Heart right ventricle (tissue), 16 donors: Measurements from ENCODE around the gene SDHAF1. TPM values are rescaled to one million over a fixed set of nuclear protein-coding genes. Genes with fewer than 3 reads are reported as not detected.

Experiments
- ATAC-seq, 8 donors: fragments of 200-7000 bp; cut with Tn5 transposase; one replicate each; pipeline ENCODE4 v1.9.1; 2020; ENCODE audit warnings: mild to moderate bottlenecking in 8 of 8, moderate library complexity in 8 of 8, moderate number of reproducible peaks in 1 of 8
- DNase-seq, 2 donors: peaks; one replicate each; pipeline ENCODE4 v3.0.0-alpha.2; 2020
- H3K27ac ChIP-seq, 10 donors: fragments of 200-600 bp; sonication (generic) in 2 of 10; one replicate each; pipeline versions ENCODE4 v1.5.0 to v1.8.0; 2020 to 2022; ENCODE audit warnings: mild to moderate bottlenecking in 3 of 10
- H3K27me3 ChIP-seq, 7 donors: fragments of 200-600 bp; one replicate each; pipeline ENCODE4 v1.8.0; 2021 to 2022; ENCODE audit warnings: mild to moderate bottlenecking in 2 of 7
- H3K36me3 ChIP-seq, 9 donors: fragments of 200-600 bp; sonication (generic) in 1 of 9; one replicate each; pipeline versions ENCODE4 v1.5.0 to v1.8.0; 2020 to 2022; ENCODE audit warnings: mild to moderate bottlenecking in 2 of 9
- H3K4me1 ChIP-seq, 9 donors: fragments of 200-600 bp; sonication (generic) in 1 of 9; one replicate each; pipeline versions ENCODE4 v1.5.0 to v1.8.0; 2020 to 2022; ENCODE audit warnings: mild to moderate bottlenecking in 4 of 9
- H3K4me3 ChIP-seq, 10 donors: fragments of 200-600 bp; sonication (generic) in 2 of 10; one replicate each; pipeline versions ENCODE4 v1.5.0 to v1.8.0; 2020 to 2022; ENCODE audit warnings: mild to moderate bottlenecking in 7 of 10, moderate library complexity in 2 of 10
- H3K9me3 ChIP-seq, 11 donors: fragments of 200-600 bp in 10 of 11; sonication (generic) in 2 of 11; one replicate each; pipeline versions ENCODE4 v1.5.0 to v1.8.0; 2013 to 2022; ENCODE audit warnings: mild to moderate bottlenecking in 2 of 11, control low read depth in 1 of 11, moderate library complexity in 1 of 11
- CTCF ChIP-seq, 9 donors: fragments of 200-600 bp; sonication (generic) in 2 of 9; IDR thresholded peaks; one replicate each; pipeline versions ENCODE4 v1.5.0 to v1.8.0; 2021 to 2022; ENCODE audit warnings: antibody characterized with exemption in 9 of 9, mild to moderate bottlenecking in 5 of 9, moderate library complexity in 1 of 9
- WGBS, 2 donors: extraction: QIAGEN DNeasy Blood & Tissue Kit; methylation state at CpG; one replicate each; pipeline ENCODE4 v1.1.7; 2013; ENCODE audit warnings: inconsistent platforms in 1 of 2; 5-methylcytosine and 5-hydroxymethylcytosine counted together
- intact Hi-C, 10 donors: fragments of 100-400 bp; cut with DNase I; formaldehyde crosslinking; loops; one replicate each; pipeline versions ENCODE4 v1.11.1 to v1.14.2; 2022
- polyA plus RNA-seq, 2 donors: library from polyadenylated mRNA; stranded (reverse); fragments of 200-250 nt; gene quantifications; one replicate each; pipeline ENCODE4 v1.2.3, GENCODE V29; 2013
- total RNA-seq, 10 donors: library from RNA; stranded (reverse); fragmentation: NEBNext Ultra II Directional in 3 of 10; extraction: Animal tissue kit (Norgen Biotek cat#: 25700) in 3 of 10; gene quantifications; one replicate each; pipeline versions ENCODE4 v1.2.1 to v1.2.4, GENCODE V29; 2021 to 2023
- donor health status: Arrhythmogenic right ventricular cardiomyopathy.
- donor health status: ischemic (EF 13 %, LVEDD 7.1; RV severe dilation, severe dysfunction).
- donor health status: healthy with polysubstance abuse.
- donor health status: DM: no; HTN: yes; CAD: no.
- donor health status: DM: no; HTN: no; CAD: no.
- donor health status: ischemic (EF 25% LVEDD 6.9; RV normal size, moderate dysfunction).
- donor health status: ischemic (EF 25% LVEDD 5.7; RV mildly dilated, moderate dysfunction).
- donor health status: healthy.
- donor health status: DM: yes; HTN: yes; CAD: no.
- donor health status: Ischemic cardiomyopathy.
- donor health status: ischemic (EF 35%, LVEDD 5.7; RV mildly dilated, moderate dysfunction).
- donor health status: nonischemic (EF 11% LVEDD 7.7; RV severe dilation, severe dysfunction).
- donor health status: DM: yes; HTN: yes; CAD: no.
- donor health status: PGD.
- donor health status: ischemic (EF 29% LVEDD 5.4; RV normal size, mild dysfunction).
- donor health status: nonischemic (EF 23%, LVEDD 6.1; RV moderate dilation, normal function).

Gene SDHAF1
- total and polyA plus RNA-seq, 12 donors, result 7.3 to 26.6 (median 10.2) TPM

GRCh38 chr19:36043952-36044351, 49.0 kb downstream of the SDHAF1 start:
- H3K36me3 ChIP-seq, result peaks cover 0 to 10% (median 0%) of the 10 kb centered on the region in 9 donors
- no peaks in the 10 kb centered on the region for H3K27me3 ChIP-seq
- peaks cover 0 to 11% (median 0%) of the 10 kb centered on the region in 9 donors for H3K4me1 ChIP-seq
- no peak overlapping the region for H3K4me3 ChIP-seq
- ATAC-seq (no peak), DNase-seq (no peak)
- 94 to 97% methylated on average over 2 of the region's 2 CpGs for WGBS, 2 donors
- H3K27ac ChIP-seq, result no peak overlapping the region
- intact Hi-C loops, result no loop called here
- peaks cover 0 to 3% (median 0%) of the 10 kb centered on the region in 11 donors for H3K9me3 ChIP-seq
- TF ChIP-seq CTCF (IDR thresholded peaks at IDR 0.05), result no peak

Other genes starting within 250 kb of the SDHAF1 start
- 10 to 100 TPM; 17.4 to 35.1 (median 20.3) TPM for gene U2AF1L4, start 249.8 kb upstream of the SDHAF1 start, total RNA-seq
- 10 to 100 TPM; 11.5 to 57.7 TPM for gene U2AF1L4, start 249.8 kb upstream of the SDHAF1 start, polyA plus RNA-seq
- gene PSENEN, start 249.5 kb upstream of the SDHAF1 start, total RNA-seq, result 10 to 100 TPM; 34.8 to 70.7 (median 44.9) TPM
- 100 to 1,000 TPM in 1 of 2 donors, 10 to 100 TPM in 1; 69.3 to 149 TPM for gene PSENEN, start 249.5 kb upstream of the SDHAF1 start, polyA plus RNA-seq
- gene LIN37, start 246.6 kb upstream of the SDHAF1 start, total RNA-seq, result 1 to 10 TPM; 4.0 to 9.3 (median 4.8) TPM
- 10 to 100 TPM; 25.2 to 29.4 TPM for gene LIN37, start 246.6 kb upstream of the SDHAF1 start, polyA plus RNA-seq
- 1,000 to 10,000 TPM in 5 of 10 donors, 100 to 1,000 TPM in 5; 448 to 1,269 (median 1,031) TPM for gene HSPB6, start 238.2 kb upstream of the SDHAF1 start, total RNA-seq
- 100 to 1,000 TPM; 387 to 822 TPM for gene HSPB6, start 238.2 kb upstream of the SDHAF1 start, polyA plus RNA-seq
- 10 to 100 TPM in 5 of 10 donors, 1 to 10 TPM in 5; 7.0 to 14.7 (median 9.7) TPM for gene PROSER3, start 237.0 kb upstream of the SDHAF1 start, total RNA-seq
- gene PROSER3, start 237.0 kb upstream of the SDHAF1 start, polyA plus RNA-seq, result 1 to 10 TPM; 5.5 to 9.7 TPM
- gene ARHGAP33, start 219.6 kb upstream of the SDHAF1 start, total RNA-seq, result 1 to 10 TPM; 1.3 to 9.5 (median 5.6) TPM
- gene ARHGAP33, start 219.6 kb upstream of the SDHAF1 start, polyA plus RNA-seq, result 10 to 100 TPM in 1 of 2 donors, 1 to 10 TPM in 1; 2.2 to 10.1 TPM
- gene PRODH2, start 182.3 kb upstream of the SDHAF1 start, total RNA-seq, result not detected
- gene PRODH2, start 182.3 kb upstream of the SDHAF1 start, polyA plus RNA-seq, result not detected
- under 1 TPM in 2 of 10 donors, not detected in 8; 0.07 to 0.12 TPM for gene NPHS1, start 142.7 kb upstream of the SDHAF1 start, total RNA-seq
- not detected for gene NPHS1, start 142.7 kb upstream of the SDHAF1 start, polyA plus RNA-seq
- gene KIRREL2, start 138.3 kb upstream of the SDHAF1 start, total RNA-seq, result under 1 TPM in 2 of 10 donors, not detected in 8; 0.12 to 0.35 TPM
- not detected for gene KIRREL2, start 138.3 kb upstream of the SDHAF1 start, polyA plus RNA-seq
- 10 to 100 TPM; 13.6 to 63.5 (median 26.0) TPM for gene APLP1, start 126.6 kb upstream of the SDHAF1 start, total RNA-seq
- 10 to 100 TPM in 1 of 2 donors, 1 to 10 TPM in 1; 2.7 to 24.2 TPM for gene APLP1, start 126.6 kb upstream of the SDHAF1 start, polyA plus RNA-seq
- gene NFKBID, start 94.6 kb upstream of the SDHAF1 start, total RNA-seq, result 1 to 10 TPM in 9 of 10 donors, under 1 TPM in 1; 0.66 to 7.8 (median 3.7) TPM
- 1 to 10 TPM; 2.3 to 4.8 TPM for gene NFKBID, start 94.6 kb upstream of the SDHAF1 start, polyA plus RNA-seq
- gene HCST, start 92.7 kb upstream of the SDHAF1 start, total RNA-seq, result 10 to 100 TPM in 1 of 10 donors, 1 to 10 TPM in 9; 1.7 to 22.8 (median 4.5) TPM
- gene HCST, start 92.7 kb upstream of the SDHAF1 start, polyA plus RNA-seq, result 10 to 100 TPM; 10.6 to 17.6 TPM
- 100 to 1,000 TPM in 1 of 10 donors, 10 to 100 TPM in 6, 1 to 10 TPM in 3; 8.4 to 122 (median 18.2) TPM for gene TYROBP, start 86.9 kb upstream of the SDHAF1 start, total RNA-seq
- 10 to 100 TPM; 23.9 to 60.9 TPM for gene TYROBP, start 86.9 kb upstream of the SDHAF1 start, polyA plus RNA-seq
- gene LRFN3, start 58.8 kb upstream of the SDHAF1 start, total RNA-seq, result 1 to 10 TPM; 3.4 to 9.6 (median 5.8) TPM
- 1 to 10 TPM; 3.7 to 8.2 TPM for gene LRFN3, start 58.8 kb upstream of the SDHAF1 start, polyA plus RNA-seq
- under 1 TPM in 3 of 10 donors, not detected in 7; 0.26 to 0.62 (median 0.42) TPM for gene SYNE4, start 13.6 kb downstream of the SDHAF1 start, total RNA-seq
- gene SYNE4, start 13.6 kb downstream of the SDHAF1 start, polyA plus RNA-seq, result under 1 TPM; 0.29 to 0.37 TPM
- 10 to 100 TPM in 6 of 10 donors, 1 to 10 TPM in 4; 7.9 to 12.4 (median 10.2) TPM for gene ALKBH6, start 19.0 kb downstream of the SDHAF1 start, total RNA-seq
- 10 to 100 TPM; 16.2 to 18.9 TPM for gene ALKBH6, start 19.0 kb downstream of the SDHAF1 start, polyA plus RNA-seq
- 1 to 10 TPM; 1.2 to 7.5 (median 4.7) TPM for gene CLIP3, start 37.7 kb downstream of the SDHAF1 start, total RNA-seq
- gene CLIP3, start 37.7 kb downstream of the SDHAF1 start, polyA plus RNA-seq, result 1 to 10 TPM; 2.2 to 2.6 TPM
- 1 to 10 TPM; 2.7 to 7.7 (median 3.5) TPM for gene THAP8, start 59.1 kb downstream of the SDHAF1 start, total RNA-seq
- 1 to 10 TPM; 5.3 to 6.2 TPM for gene THAP8, start 59.1 kb downstream of the SDHAF1 start, polyA plus RNA-seq
- 10 to 100 TPM in 7 of 10 donors, 1 to 10 TPM in 3; 6.0 to 33.7 (median 12.9) TPM for gene WDR62, start 59.7 kb downstream of the SDHAF1 start, total RNA-seq
- 10 to 100 TPM in 1 of 2 donors, 1 to 10 TPM in 1; 1.6 to 22.1 TPM for gene WDR62, start 59.7 kb downstream of the SDHAF1 start, polyA plus RNA-seq
- gene OVOL3, start 116.0 kb downstream of the SDHAF1 start, total RNA-seq, result not detected
- gene OVOL3, start 116.0 kb downstream of the SDHAF1 start, polyA plus RNA-seq, result not detected
- gene POLR2I, start 119.7 kb downstream of the SDHAF1 start, total RNA-seq, result 100 to 1,000 TPM in 6 of 10 donors, 10 to 100 TPM in 4; 83.7 to 139 (median 105) TPM
- 100 to 1,000 TPM; 153 TPM for gene POLR2I, start 119.7 kb downstream of the SDHAF1 start, polyA plus RNA-seq
- gene TBCB, start 120.3 kb downstream of the SDHAF1 start, total RNA-seq, result 100 to 1,000 TPM in 4 of 10 donors, 10 to 100 TPM in 6; 73.0 to 134 (median 97.3) TPM
- 100 to 1,000 TPM; 142 to 193 TPM for gene TBCB, start 120.3 kb downstream of the SDHAF1 start, polyA plus RNA-seq
- gene CAPNS1, start 144.9 kb downstream of the SDHAF1 start, total RNA-seq, result 1,000 to 10,000 TPM in 1 of 10 donors, 100 to 1,000 TPM in 9; 800 to 1,095 (median 894) TPM
- 1,000 to 10,000 TPM in 1 of 2 donors, 100 to 1,000 TPM in 1; 745 to 1,027 TPM for gene CAPNS1, start 144.9 kb downstream of the SDHAF1 start, polyA plus RNA-seq
- 1,000 to 10,000 TPM; 1,564 to 3,571 (median 2,793) TPM for gene COX7A1, start 157.3 kb downstream of the SDHAF1 start, total RNA-seq
- 1,000 to 10,000 TPM in 1 of 2 donors, 100 to 1,000 TPM in 1; 850 to 2,441 TPM for gene COX7A1, start 157.3 kb downstream of the SDHAF1 start, polyA plus RNA-seq
- 1 to 10 TPM; 2.6 to 5.1 (median 3.6) TPM for gene ZNF565, start 219.5 kb downstream of the SDHAF1 start, total RNA-seq
- gene ZNF565, start 219.5 kb downstream of the SDHAF1 start, polyA plus RNA-seq, result 1 to 10 TPM; 2.2 to 3.3 TPM
- 10 to 100 TPM; 25.7 to 42.1 (median 32.6) TPM for gene ZNF146, start 219.9 kb downstream of the SDHAF1 start, total RNA-seq
- gene ZNF146, start 219.9 kb downstream of the SDHAF1 start, polyA plus RNA-seq, result 10 to 100 TPM; 20.1 to 27.3 TPM